Smooth muscle cell (in vitro differentiated cells): ENCODE measurements around the gene ANXA3. TPM values are rescaled to one million over a fixed set of nuclear protein-coding genes. Genes with fewer than 3 reads are reported as not detected.

ENCODE experiments used
- DNase-seq: peaks from one replicate; lab custom pipeline; 2025; ENCODE audit not compliant: unreplicated experiment; lab: John Stamatoyannopoulos, UW
- H2AFZ ChIP-seq: fragments of 200-600 bp; sonication (generic); 2 replicates; pipeline ENCODE4 v1.6.0; 2016; ENCODE audit warnings: antibody characterized with exemption, low read depth, mild to moderate bottlenecking
- H3F3A ChIP-seq: fragments of 200-600 bp; sonication (generic); 2 replicates; pipeline ENCODE4 v1.6.0; 2017; ENCODE audit warnings: antibody characterized with exemption, low read depth
- H3K27ac ChIP-seq: fragments of 200-600 bp; sonication (generic); 2 replicates; pipeline ENCODE4 v1.5.1; 2016; ENCODE audit warnings: low read depth, mild to moderate bottlenecking
- H3K27me3 ChIP-seq: fragments of 200-600 bp; sonication (generic); 2 replicates; pipeline ENCODE4 v1.6.1; 2016; ENCODE audit warnings: low read depth, mild to moderate bottlenecking
- H3K36me3 ChIP-seq: fragments of 200-600 bp; sonication (generic); 2 replicates; pipeline ENCODE4 v1.5.1; 2016; ENCODE audit warnings: low read depth
- H3K4me1 ChIP-seq: fragments of 200-600 bp; sonication (generic); 2 replicates; pipeline ENCODE4 v1.5.1; 2016; ENCODE audit warnings: low read depth
- H3K4me2 ChIP-seq: fragments of 200-600 bp; sonication (generic); 2 replicates; pipeline ENCODE4 v1.6.0; 2016; ENCODE audit warnings: mild to moderate bottlenecking
- H3K4me3 ChIP-seq: fragments of 200-600 bp; sonication (generic); 2 replicates; pipeline ENCODE4 v1.5.1; 2016; ENCODE audit warnings: mild to moderate bottlenecking
- H3K79me2 ChIP-seq: fragments of 200-600 bp; sonication (generic); 2 replicates; pipeline ENCODE4 v1.6.0; 2016; ENCODE audit warnings: low read depth, mild to moderate bottlenecking
- H3K9ac ChIP-seq: fragments of 200-600 bp; sonication (generic); 2 replicates; pipeline ENCODE4 v1.6.0; 2016; ENCODE audit warnings: low read depth
- H3K9me3 ChIP-seq: fragments of 200-600 bp; sonication (generic); replicated peaks from 2 replicates; pipeline ENCODE4 v1.5.1; 2016; ENCODE audit warnings: low read depth
- H4K20me1 ChIP-seq: fragments of 200-600 bp; sonication (generic); 2 replicates; pipeline ENCODE4 v1.6.0; 2016; ENCODE audit warnings: low read depth
- WGBS: methylation state at CpG from one replicate; pipeline ENCODE4 v1.1.7; 2016; ENCODE audit warnings: low lambda C conversion rate; 5-methylcytosine and 5-hydroxymethylcytosine counted together
- polyA plus RNA-seq: library from polyadenylated mRNA; unstranded; fragments of >200 nt; fragmentation: Nextera tagmentation; extraction: Ambion mirVana; gene quantifications from 2 replicates; pipeline ENCODE4 v1.2.1, GENCODE V29; 2016
- total RNA-seq: library from RNA; depleted of rRNA; stranded (reverse); fragments of >200 nt; gene quantifications from 2 replicates; pipeline ENCODE4 v1.2.3, GENCODE V29; 2014
- TF ChIP-seq, protein P1 (sequence below): fragments of 200-600 bp; sonication (generic); IDR thresholded peaks from 2 replicates; pipeline ENCODE4 v1.5.1; 2017; ENCODE audit warnings: borderline replicate concordance, mild to moderate bottlenecking, antibody characterized with exemption; ENCODE audit not compliant: insufficient read depth, poor library complexity, severe bottlenecking

ANXA3 gene
- total and polyA plus RNA-seq, 2 experiments from 2014 or later, result 16.7 to 44.5 TPM

DNA sequence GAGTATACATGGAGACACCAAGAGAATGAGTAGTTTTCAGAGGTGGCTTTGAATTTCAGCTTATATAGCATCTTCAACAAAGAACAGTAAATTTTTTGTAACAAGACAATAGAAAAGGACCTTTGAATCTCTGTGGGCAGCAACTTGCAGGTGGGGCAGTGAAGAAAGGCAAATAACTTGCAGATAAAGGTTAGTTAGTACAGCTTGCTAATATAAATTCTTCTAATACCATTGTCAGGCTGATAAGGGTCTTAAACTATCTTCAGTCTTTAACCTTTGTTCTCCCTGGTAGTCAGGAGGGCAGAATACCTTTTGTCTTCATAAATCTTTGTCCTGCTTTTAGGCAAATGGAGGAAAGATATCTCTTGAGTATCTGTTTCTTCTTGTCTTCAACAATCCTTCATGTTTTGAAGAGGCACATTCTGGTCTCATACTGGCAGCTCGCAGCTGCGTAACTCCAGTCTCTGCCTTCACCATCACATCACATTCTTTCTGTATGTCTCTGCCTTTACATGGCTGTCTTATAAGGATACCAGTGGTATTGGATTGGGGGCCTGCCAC lies 16.0 kb downstream of the ANXA3 start:
- H3K27ac ChIP-seq, result peak overlapping the region; percentile 64
- no peaks in the 10 kb centered on the region for H3K9me3 ChIP-seq
- no peak overlapping the region for H2AFZ ChIP-seq
- no peak overlapping the region for H3K9ac ChIP-seq
- H3K4me3 ChIP-seq, result no peak overlapping the region
- no peaks in the 10 kb centered on the region for H3K36me3 ChIP-seq
- peaks cover 16% of the 10 kb centered on the region for H3K4me1 ChIP-seq
- H3K27me3 ChIP-seq, result no peaks in the 10 kb centered on the region
- no peaks in the 10 kb centered on the region for H4K20me1 ChIP-seq
- peak overlapping the region; percentile 64 for H3K4me2 ChIP-seq
- peaks cover 9% of the 10 kb centered on the region for H3F3A ChIP-seq
- 70% methylated on average over 2 of the region's 2 CpGs for WGBS
- no peak for DNase-seq
- H3K79me2 ChIP-seq, result no peaks in the 10 kb centered on the region
- TF ChIP-seq, protein P1, sequence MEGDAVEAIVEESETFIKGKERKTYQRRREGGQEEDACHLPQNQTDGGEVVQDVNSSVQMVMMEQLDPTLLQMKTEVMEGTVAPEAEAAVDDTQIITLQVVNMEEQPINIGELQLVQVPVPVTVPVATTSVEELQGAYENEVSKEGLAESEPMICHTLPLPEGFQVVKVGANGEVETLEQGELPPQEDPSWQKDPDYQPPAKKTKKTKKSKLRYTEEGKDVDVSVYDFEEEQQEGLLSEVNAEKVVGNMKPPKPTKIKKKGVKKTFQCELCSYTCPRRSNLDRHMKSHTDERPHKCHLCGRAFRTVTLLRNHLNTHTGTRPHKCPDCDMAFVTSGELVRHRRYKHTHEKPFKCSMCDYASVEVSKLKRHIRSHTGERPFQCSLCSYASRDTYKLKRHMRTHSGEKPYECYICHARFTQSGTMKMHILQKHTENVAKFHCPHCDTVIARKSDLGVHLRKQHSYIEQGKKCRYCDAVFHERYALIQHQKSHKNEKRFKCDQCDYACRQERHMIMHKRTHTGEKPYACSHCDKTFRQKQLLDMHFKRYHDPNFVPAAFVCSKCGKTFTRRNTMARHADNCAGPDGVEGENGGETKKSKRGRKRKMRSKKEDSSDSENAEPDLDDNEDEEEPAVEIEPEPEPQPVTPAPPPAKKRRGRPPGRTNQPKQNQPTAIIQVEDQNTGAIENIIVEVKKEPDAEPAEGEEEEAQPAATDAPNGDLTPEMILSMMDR, result no peak

DNA sequence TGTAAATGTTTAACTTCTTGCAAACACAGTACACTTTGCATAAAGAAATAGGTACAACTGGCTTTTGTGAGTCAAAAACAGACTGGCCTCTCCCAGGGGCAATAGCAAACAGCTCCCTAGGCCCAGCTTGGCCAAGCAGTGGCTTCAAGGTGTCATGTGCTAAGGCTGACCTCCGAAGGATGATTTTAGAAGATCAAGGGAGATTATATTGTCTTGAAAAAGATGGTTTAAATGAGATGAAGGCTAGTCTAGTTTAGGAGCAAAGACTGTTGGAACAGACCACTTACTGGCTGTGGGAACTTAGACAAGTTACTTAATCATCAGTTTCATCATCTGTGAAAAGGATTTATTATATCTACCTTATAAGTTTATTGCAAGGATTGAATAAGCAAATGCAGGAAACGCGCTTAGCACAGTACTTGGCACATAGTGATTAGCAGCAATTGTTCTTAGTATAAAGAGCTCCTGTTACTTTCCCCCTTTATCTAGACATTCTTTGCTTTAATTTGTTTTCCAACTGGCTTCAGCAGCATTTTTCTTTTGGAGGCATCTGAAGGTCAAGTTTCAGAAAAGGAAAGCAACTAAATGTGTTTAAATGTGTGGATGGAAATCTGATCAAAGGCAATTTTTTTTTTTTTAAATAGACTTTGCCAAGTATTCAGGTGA lies 17.2 kb downstream of the ANXA3 start:
- H3K27ac ChIP-seq, result peak overlapping the region; percentile 61
- H3F3A ChIP-seq, result peaks cover 9% of the 10 kb centered on the region
- H3K27me3 ChIP-seq, result no peaks in the 10 kb centered on the region
- no peaks in the 10 kb centered on the region for H3K9me3 ChIP-seq
- H3K9ac ChIP-seq, result no peak overlapping the region
- TF ChIP-seq, protein P1, result no peak
- H2AFZ ChIP-seq, result no peak overlapping the region
- no peak for DNase-seq
- no peaks in the 10 kb centered on the region for H3K36me3 ChIP-seq
- WGBS, result 82% methylated on average over 3 of the region's 3 CpGs
- H3K4me2 ChIP-seq, result peak overlapping the region; percentile 34
- H4K20me1 ChIP-seq, result no peaks in the 10 kb centered on the region
- no peaks in the 10 kb centered on the region for H3K79me2 ChIP-seq
- peaks cover 9% of the 10 kb centered on the region for H3K4me1 ChIP-seq
- no peak overlapping the region for H3K4me3 ChIP-seq

DNA sequence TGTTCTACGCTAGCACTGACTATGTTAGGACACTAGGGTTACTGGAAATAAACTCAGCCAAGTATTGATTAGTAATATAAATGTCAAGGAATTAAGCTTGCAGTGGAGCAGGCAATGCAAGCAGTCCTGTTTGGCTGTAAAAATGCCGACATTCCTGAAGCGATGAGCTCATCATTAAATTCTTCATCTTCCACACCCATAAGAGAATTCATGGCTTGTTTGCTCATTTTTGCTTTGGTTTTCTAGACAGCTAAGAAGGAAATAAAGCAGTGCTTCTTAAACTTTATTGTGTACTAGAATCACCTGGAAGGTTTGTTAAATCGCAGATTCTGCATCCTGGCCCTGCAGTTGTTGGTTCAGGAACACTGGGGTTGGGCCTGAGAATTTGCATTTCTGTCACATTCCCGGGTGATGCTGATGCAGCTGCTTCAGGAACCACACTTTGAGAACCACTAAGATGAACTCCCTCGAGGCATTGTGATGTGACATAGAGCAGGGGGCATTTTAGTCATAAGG lies 17.8 kb downstream of the ANXA3 start:
- Histone ChIP-seq H3K27ac (peak overlapping the region; percentile 61), H3K36me3 (no peaks in the 10 kb centered on the region), H3K4me2 (peak overlapping the region; percentile 34), H3K4me3 (no peak overlapping the region), H3K9ac (no peak overlapping the region), H2AFZ (no peak overlapping the region), H3K9me3 (no peaks in the 10 kb centered on the region), H3K27me3 (no peaks in the 10 kb centered on the region), H3K4me1 (peaks cover 9% of the 10 kb centered on the region), H3F3A (peaks cover 9% of the 10 kb centered on the region), H4K20me1 (no peaks in the 10 kb centered on the region), H3K79me2 (no peaks in the 10 kb centered on the region)
- WGBS, result 32% methylated on average over 6 of the region's 6 CpGs
- TF ChIP-seq, protein P1, result no peak
- no peak for DNase-seq

DNA sequence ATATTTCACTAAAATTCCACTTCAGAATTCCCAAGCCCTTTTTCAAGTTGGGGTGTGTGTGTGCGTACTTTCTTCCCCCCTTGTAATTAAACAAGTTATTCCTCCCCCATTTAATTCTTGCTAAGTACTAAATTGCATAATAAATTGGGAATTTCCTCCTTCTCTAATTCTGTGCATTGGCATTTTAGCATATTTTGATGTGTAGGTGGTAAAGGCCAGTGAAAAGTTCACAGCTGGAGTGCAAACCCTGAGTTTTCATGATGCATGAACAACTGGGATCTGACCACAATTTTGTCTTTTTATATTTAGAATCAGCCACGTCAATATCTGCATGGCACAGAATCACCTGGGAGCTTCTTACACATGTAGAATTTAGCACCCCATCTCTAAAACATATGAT lies 18.5 kb downstream of the ANXA3 start:
- Histone ChIP-seq H3K79me2 (no peaks in the 10 kb centered on the region), H3K4me3 (no peak overlapping the region), H3K27ac (peak overlapping the region; percentile 61), H3K36me3 (no peaks in the 10 kb centered on the region), H3K4me1 (peaks cover 9% of the 10 kb centered on the region), H4K20me1 (no peaks in the 10 kb centered on the region), H2AFZ (no peak overlapping the region), H3K4me2 (no peak overlapping the region), H3K9ac (no peak overlapping the region), H3K27me3 (no peaks in the 10 kb centered on the region), H3K9me3 (no peaks in the 10 kb centered on the region), H3F3A (peaks cover 9% of the 10 kb centered on the region)
- WGBS, result 84% methylated on average over 2 of the region's 2 CpGs
- TF ChIP-seq, protein P1, result no peak
- no peak for DNase-seq
